Activated T-helper 1 cell treated with anti-CD3 and anti-CD28 coated beads, Interleukin-12 subunit alpha, Interleukin-12 subunit beta, Interleukin-2, Interleukin-4 antibody, amounts not matched to agents 30 ng/mL and 10 ng/mL and 1 ng/mL, durations not matched to agents 14 hours and 24 hours and 36 hours (primary cell): ENCODE results near the gene SYNGR3. TPM values are rescaled to one million over a fixed set of nuclear protein-coding genes. Genes with fewer than 3 reads are reported as not detected.
"Not testable (repeated sequence)": the region's sequence is repeated elsewhere in the genome, so short reads cannot be mapped to it uniquely, and the experiment has no call there.

Experiments
- DNase-seq: peaks from one replicate; pipeline ENCODE4 v3.0.0; 2021; ENCODE audit warnings: low spot score
- H3K27ac Mint-ChIP-seq: one replicate; pipeline ENCODE4 v1.8.0; 2021; ENCODE audit warnings: mild to moderate bottlenecking, mixed read lengths
- H3K27me3 Mint-ChIP-seq: one replicate; pipeline ENCODE4 v1.8.0; 2022; ENCODE audit warnings: mild to moderate bottlenecking, moderate library complexity, mixed read lengths; ENCODE audit not compliant: insufficient read depth
- H3K36me3 Mint-ChIP-seq: one replicate; pipeline ENCODE4 v1.8.0; 2021; ENCODE audit warnings: low read depth, mixed read lengths
- H3K4me1 Mint-ChIP-seq: one replicate; pipeline ENCODE4 v1.8.0; 2021; ENCODE audit warnings: low read depth, mixed read lengths
- H3K4me3 Mint-ChIP-seq: one replicate; pipeline ENCODE4 v1.8.0; 2021; ENCODE audit warnings: mild to moderate bottlenecking, moderate library complexity, mixed read lengths
- H3K9me3 Mint-ChIP-seq: one replicate; pipeline ENCODE4 v1.8.0; 2021; ENCODE audit warnings: mixed read lengths
- intact Hi-C: fragments of 100-400 bp; cut with micrococcal nuclease; formaldehyde crosslinking; loops from one replicate; pipeline ENCODE4 v1.15.1; 2024
- total RNA-seq: library from RNA; stranded (reverse); gene quantifications from 2 replicates; pipeline ENCODE4 v1.2.3, GENCODE V29; 2022

The SYNGR3 gene
- total RNA-seq, 1 donor from 2014 or later = 26.3 TPM

- Mint-ChIP-seq H3K27ac (no peak overlapping the region), H3K9me3 (no peaks in the 10 kb centered on the region), H3K4me3 (peak overlapping the region; percentile 68), H3K27me3 (no peaks in the 10 kb centered on the region), H3K36me3 (peaks cover 21% of the 10 kb centered on the region), H3K4me1 (peaks cover 26% of the 10 kb centered on the region)
- DNase-seq = no peak
- intact Hi-C loops = no loop called here
Observed at GRCh38 chr16:2005646-2006045, 15.9 kb downstream of the SYNGR3 start.

DNA sequence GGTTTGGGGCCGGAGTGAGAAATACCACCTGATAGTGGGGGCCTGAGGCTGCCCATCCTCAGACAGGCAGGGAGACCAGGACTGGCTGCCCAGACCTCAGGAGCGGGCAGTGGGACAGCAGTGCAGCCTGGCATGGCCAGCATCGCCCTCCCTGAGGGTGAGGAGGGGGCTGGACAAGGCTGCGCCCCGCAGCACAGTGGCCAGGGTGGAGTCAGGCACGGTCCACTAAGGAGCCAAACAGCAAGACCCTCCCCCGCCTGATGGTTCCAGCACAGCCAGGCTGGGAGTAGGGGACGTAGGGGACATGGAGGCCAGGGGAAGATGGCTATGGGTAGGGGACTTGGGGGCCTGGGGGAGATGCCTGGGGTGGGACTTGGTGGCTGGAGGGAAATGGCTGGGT is 16.5 kb downstream of the SYNGR3 start:
- H3K4me1 Mint-ChIP-seq = peaks cover 26% of the 10 kb centered on the region
- no peaks in the 10 kb centered on the region for H3K9me3 Mint-ChIP-seq
- H3K27ac Mint-ChIP-seq = peak overlapping the region; percentile 44
- peaks cover 18% of the 10 kb centered on the region for H3K36me3 Mint-ChIP-seq
- no peaks in the 10 kb centered on the region for H3K27me3 Mint-ChIP-seq
- intact Hi-C loops = no loop called here
- DNase-seq = no peak
- H3K4me3 Mint-ChIP-seq = no peak overlapping the region

DNA sequence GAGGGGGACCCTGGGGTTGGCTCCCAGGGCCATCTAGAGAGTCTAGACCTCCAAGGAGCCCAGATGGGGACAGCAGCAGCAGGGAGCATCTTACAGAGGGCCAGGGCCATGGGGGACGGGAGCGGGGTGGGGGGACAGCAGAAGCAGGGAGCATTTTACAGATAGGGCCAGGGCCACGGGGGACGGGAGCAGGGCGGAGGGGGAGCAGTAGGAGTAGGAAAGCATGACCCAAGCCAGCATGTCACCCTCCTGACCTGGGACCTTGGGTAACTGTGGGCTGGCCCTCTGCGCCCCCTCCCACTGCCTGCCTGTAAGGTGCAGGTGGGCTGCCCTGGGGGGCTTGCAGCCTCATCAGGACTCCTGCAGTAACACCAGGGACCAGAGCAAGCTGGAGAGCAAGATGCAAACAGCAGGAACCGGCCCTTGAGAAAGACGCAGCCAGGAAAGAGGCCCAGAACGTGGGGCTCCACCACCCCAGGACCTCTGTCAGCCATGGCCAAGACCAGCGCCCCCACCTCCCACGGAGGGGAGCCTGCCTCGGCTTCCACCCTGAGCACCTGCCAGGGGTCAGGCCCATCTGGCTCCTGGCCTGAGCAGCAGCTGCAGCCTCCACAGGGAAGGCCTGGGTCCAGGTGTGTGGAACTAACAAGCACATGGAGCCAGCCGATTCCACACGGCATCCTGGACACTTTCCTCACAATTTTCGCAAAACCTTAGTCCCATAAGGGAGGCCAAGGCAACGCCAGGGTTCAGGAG is 17.5 kb downstream of the SYNGR3 start:
- Mint-ChIP-seq H3K27ac (peak overlapping the region; percentile 80), H3K9me3 (no peaks in the 10 kb centered on the region), H3K36me3 (peaks cover 17% of the 10 kb centered on the region), H3K4me1 (peaks cover 26% of the 10 kb centered on the region), H3K27me3 (no peaks in the 10 kb centered on the region), H3K4me3 (peak overlapping the region; percentile 91)
- no peak for DNase-seq
- intact Hi-C loops = no loop called here

DNA sequence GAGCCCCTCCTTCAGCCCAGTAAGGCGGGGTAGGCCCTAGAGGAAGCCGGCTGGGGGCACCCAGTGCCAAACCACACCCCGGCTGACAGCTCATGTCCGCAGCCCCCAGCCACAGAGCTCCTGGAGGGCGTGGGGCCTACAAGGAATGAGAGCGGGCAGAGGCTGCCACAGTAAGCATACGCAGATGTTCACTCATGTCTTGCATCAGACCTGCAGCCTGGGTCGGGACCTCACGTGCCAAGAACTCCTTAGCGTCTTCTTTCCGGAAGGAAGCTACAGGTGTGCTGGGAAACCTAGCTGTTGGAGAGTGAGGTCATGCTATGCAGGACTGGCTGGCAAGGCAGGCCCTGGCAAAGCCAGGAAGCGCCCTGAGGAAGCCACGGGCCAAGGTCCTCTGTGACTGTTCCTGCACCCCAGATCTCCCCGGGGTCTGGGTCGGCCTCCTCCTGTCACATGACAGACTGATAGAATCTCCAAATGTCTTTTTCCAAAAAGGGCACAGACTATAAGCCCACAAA is 18.3 kb downstream of the SYNGR3 start:
- H3K4me1 Mint-ChIP-seq = peaks cover 26% of the 10 kb centered on the region
- H3K4me3 Mint-ChIP-seq = peak overlapping the region; percentile 91
- peak overlapping the region; percentile 86 for H3K27ac Mint-ChIP-seq
- DNase-seq = no peak
- H3K36me3 Mint-ChIP-seq = peaks cover 14% of the 10 kb centered on the region
- intact Hi-C loops = no loop called here
- no peaks in the 10 kb centered on the region for H3K9me3 Mint-ChIP-seq
- H3K27me3 Mint-ChIP-seq = no peaks in the 10 kb centered on the region

DNA sequence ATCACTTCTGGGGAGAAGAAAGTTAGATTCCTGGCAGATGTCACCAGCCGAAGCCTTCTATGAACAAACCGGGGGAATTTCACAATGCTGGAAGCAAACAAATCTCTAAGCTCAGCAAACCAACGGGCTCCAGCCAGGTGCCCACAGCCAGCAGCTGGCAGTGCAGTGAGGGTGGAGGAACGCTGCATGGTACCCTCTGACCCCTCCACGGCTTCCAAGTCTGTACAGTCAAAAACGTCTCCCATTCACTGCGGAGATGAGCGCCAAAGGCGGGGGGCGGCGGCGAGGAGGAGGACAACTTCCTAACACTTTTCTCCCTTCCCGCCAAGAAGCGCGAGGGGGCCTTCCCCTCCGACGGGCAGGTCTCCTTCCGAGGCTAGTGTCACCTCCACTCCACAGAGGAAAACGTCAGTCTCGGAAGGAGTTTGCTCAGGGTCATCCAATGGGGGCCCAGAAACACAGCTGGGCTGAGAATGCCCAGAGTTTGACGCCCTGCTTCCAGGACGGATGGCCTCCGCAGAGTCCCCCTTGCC is 18.9 kb downstream of the SYNGR3 start:
- Mint-ChIP-seq H3K27ac (peak overlapping the region; percentile 86), H3K4me1 (peaks cover 26% of the 10 kb centered on the region), H3K27me3 (no peaks in the 10 kb centered on the region), H3K36me3 (peaks cover 14% of the 10 kb centered on the region), H3K9me3 (no peaks in the 10 kb centered on the region), H3K4me3 (peak overlapping the region; percentile 91)
- intact Hi-C loops = loop anchor here (1.0 kb wide), 3 partner anchors 15 to 39 kb away; partner anchors contain the start of genes NTHL1 and TSC2
- no peak for DNase-seq

DNA sequence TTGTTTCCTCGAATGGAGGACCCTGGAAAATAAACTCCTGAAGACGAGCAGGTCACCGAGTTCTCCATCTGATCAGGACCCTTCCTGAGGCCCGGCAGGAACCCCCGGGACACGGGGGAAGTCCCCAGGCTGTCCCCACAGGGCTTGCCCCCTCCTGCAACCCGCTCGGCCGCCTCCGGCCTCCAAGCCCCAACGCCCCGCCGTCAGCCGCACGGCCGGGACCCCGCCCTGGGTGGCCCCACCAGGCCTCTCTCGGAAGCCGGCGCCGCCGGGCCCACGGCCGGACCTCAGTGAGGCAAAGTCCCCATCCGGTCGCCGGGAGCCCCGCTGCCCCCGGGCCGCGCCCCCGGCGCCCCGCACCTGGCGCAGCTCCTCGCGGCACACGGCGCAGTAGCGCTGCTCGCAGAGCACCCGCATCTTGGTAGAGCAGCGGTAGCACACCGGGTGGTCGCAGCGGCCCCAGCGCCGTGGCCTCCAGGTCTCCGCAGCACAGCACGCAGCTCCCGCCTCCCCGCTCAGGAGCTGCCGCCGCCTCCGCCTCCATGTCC is 19.5 kb downstream of the SYNGR3 start:
- Mint-ChIP-seq H3K9me3 (no peaks in the 10 kb centered on the region), H3K4me3 (peak overlapping the region; percentile 91), H3K27ac (peak overlapping the region; percentile 86), H3K4me1 (peaks cover 26% of the 10 kb centered on the region), H3K27me3 (no peaks in the 10 kb centered on the region), H3K36me3 (peaks cover 14% of the 10 kb centered on the region)
- intact Hi-C loops = loop anchor here (1.0 kb wide), 3 partner anchors 14 to 38 kb away; partner anchors contain the start of genes NTHL1 and TSC2
- DNase-seq = no peak

DNA sequence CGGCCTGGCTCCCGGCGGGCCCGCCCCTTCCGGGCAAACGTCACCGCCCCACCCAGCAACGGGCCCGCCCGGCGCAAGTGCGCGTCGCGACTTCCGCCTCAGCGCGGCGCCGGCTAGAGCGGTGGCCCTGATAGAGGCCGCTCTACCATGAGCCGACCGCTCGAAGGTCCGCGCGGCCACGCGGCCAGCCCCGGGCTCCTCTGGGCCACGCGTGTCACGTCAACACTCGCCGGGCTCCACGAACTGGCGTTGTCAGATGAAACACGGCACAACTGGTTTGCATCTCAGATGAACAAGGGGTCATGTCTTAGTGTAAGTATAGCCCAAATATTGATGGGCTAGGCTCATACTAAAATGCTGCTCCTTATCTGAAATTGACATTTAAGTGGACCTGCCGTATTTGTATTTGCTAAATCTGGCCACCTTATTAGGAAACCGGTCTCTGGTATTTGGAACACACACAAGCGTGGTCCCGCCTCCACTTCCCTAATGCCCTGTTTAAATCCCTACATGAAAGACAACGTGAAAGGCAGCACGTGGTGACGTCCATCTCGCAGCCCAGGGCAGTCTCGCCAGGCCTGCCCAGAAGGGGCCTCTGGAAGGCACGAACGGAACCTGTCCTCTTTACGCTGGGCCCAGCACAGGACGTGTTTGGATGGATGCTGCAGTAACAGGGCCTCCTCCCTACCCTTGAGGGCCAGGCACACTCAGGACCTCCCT is 20.2 kb downstream of the SYNGR3 start, which contains the start of gene ZNF598:
Gene ZNF598 (minus strand): TSS at position 31 of the 720 bp plus-strand sequence.
- intact Hi-C loops = loop anchor here (1.0 kb wide), 3 partner anchors 13 to 37 kb away; partner anchors contain the start of genes NTHL1 and TSC2
- DNase-seq = peak; percentile 77
- H3K9me3 Mint-ChIP-seq = no peaks in the 10 kb centered on the region
- H3K36me3 Mint-ChIP-seq = peaks cover 14% of the 10 kb centered on the region
- peak within 1 kb of the TSS; percentile 92 for H3K4me3 Mint-ChIP-seq
- H3K4me1 Mint-ChIP-seq = peaks cover 26% of the 10 kb centered on the region
- no peaks in the 10 kb centered on the region for H3K27me3 Mint-ChIP-seq
- peak within 1 kb of the TSS; percentile 87 for H3K27ac Mint-ChIP-seq

GRCh38 chr16:2011726-2012125 is 22.0 kb downstream of the SYNGR3 start:
- H3K4me3 Mint-ChIP-seq, intact Hi-C loops, H3K27ac Mint-ChIP-seq, DNase-seq, H3K27me3 Mint-ChIP-seq, H3K9me3 Mint-ChIP-seq: not testable (repeated sequence)
- peaks cover 14% of the 10 kb centered on the region for H3K36me3 Mint-ChIP-seq
- peaks cover 22% of the 10 kb centered on the region for H3K4me1 Mint-ChIP-seq

GRCh38 chr16:2013527-2013926 is 23.8 kb downstream of the SYNGR3 start:
- H3K36me3 Mint-ChIP-seq = peaks cover 6% of the 10 kb centered on the region
- peaks cover 9% of the 10 kb centered on the region for H3K4me1 Mint-ChIP-seq
- intact Hi-C loops = no loop called here
- H3K9me3 Mint-ChIP-seq = no peaks in the 10 kb centered on the region
- no peak for DNase-seq
- no peak overlapping the region for H3K27ac Mint-ChIP-seq
- H3K4me3 Mint-ChIP-seq = no peak overlapping the region
- H3K27me3 Mint-ChIP-seq = peaks cover 4% of the 10 kb centered on the region

DNA sequence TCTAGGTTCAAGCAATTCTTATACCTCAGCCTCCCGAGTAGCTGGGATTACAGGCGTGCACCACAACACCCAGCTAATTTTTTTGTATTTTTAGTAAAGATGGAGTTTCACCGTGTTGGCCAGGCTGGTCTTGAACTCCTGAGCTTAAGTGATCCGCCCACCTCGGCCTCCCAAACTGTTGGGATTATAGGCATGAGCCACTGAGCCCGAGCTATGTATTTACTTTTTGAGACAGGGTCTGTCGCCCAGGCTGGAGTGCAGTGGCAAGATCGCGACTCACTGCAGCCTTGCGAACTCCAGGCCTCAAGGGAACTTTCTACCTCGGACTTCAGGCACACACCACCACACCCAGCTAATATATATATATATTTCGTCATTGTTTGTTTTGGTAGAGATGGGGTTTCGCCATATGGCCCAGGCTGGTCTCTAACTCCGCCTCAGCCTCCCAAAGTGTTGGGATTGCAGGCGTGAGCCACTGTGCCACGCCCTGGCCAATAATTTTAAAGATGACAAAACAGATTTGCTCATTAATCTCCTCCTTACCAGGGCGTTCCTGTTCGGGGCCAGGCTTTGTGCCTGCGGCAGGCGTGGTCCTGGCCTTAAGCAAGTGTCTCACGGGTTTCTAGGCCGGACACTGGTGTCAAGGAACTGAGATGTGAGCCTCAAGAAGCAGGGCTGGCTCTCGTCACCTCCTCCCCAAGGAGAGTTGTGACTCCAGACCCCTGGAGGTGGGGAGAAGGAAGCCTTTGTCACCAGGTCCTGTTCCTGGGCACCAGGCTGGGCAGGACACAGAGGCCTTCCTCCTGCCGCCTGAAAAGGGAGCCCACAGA is 25.6 kb downstream of the SYNGR3 start:
- Mint-ChIP-seq H3K9me3 (no peaks in the 10 kb centered on the region), H3K27ac (no peak overlapping the region), H3K4me3 (no peak overlapping the region), H3K36me3 (peaks cover under 1% of the 10 kb centered on the region), H3K27me3 (peaks cover 12% of the 10 kb centered on the region), H3K4me1 (peaks cover 2% of the 10 kb centered on the region)
- intact Hi-C loops = no loop called here
- DNase-seq = no peak

DNA sequence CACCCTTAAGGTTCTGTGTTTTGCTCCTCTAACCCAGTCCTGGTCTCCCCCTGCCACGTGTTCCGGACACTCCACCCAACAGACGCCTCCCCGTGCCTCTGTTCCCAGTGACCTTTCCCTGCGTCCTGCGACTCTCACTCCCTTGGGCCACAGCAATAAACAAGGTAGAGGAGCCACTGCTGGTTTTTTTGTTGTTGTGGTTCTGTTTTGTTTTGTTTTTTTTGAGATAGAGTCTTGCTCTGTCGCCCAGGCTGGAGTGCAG is 26.1 kb downstream of the SYNGR3 start:
- Mint-ChIP-seq H3K4me1 (peaks cover 4% of the 10 kb centered on the region), H3K9me3 (no peaks in the 10 kb centered on the region), H3K27ac (no peak overlapping the region), H3K4me3 (no peak overlapping the region), H3K36me3 (no peaks in the 10 kb centered on the region), H3K27me3 (peaks cover 15% of the 10 kb centered on the region)
- no peak for DNase-seq
- intact Hi-C loops = no loop called here

- Mint-ChIP-seq H3K9me3 (no peaks in the 10 kb centered on the region), H3K4me3 (no peak overlapping the region), H3K4me1 (peaks cover 4% of the 10 kb centered on the region), H3K36me3 (no peaks in the 10 kb centered on the region), H3K27me3 (peaks cover 18% of the 10 kb centered on the region), H3K27ac (no peak overlapping the region)
- intact Hi-C loops = no loop called here
- no peak for DNase-seq
Observed at GRCh38 chr16:2016407-2016922, 26.7 kb downstream of the SYNGR3 start.
